ENCODE results near the gene PMFBP1. TPM values are rescaled to one million over a fixed set of nuclear protein-coding genes. Genes with fewer than 3 reads are reported as not detected.

PMFBP1 gene
- total RNA-seq, 4 donors from 2014 or later = 0.42 to 1.2 (median 0.51) TPM

DNA sequence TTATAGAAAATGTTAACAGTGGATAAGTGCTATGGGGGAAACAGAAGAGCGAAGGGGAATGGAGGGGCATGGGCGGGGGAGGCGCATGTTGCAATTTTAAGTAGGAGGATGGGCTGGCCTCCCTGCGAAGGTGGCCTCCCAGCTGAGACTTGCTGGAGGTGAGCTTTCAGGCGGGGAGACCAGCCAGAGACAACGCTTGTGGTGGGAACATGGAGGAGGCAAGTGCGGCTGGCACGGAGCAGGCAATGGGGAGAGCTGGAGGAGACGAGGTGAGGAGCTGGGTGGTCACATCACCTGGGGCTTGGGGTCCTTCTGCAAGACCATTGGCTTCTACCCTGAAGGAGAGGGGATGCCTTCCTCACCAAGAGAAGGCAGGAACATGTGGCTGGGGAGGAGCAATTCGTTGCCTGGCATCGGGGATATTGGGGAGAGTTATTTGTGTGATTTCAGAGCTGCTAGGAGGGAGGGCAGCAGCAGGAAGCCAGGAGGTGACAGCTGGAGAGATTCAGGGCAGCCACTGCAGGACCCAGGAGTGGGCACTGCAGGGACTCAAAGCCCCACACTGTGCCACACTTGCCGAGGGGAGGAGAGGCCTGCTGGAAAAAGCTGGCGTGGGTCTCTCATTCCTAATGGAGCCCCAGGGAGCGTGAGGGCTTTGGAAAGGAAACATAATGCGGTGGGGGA, 34.4 kb downstream of the PMFBP1 start:
- TF ChIP-seq POLR2A (IDR thresholded peaks at IDR 0.05) (no peak), EP300 (IDR thresholded peaks at IDR 0.05) (no peak)
- TF ChIP-seq, protein P1, sequence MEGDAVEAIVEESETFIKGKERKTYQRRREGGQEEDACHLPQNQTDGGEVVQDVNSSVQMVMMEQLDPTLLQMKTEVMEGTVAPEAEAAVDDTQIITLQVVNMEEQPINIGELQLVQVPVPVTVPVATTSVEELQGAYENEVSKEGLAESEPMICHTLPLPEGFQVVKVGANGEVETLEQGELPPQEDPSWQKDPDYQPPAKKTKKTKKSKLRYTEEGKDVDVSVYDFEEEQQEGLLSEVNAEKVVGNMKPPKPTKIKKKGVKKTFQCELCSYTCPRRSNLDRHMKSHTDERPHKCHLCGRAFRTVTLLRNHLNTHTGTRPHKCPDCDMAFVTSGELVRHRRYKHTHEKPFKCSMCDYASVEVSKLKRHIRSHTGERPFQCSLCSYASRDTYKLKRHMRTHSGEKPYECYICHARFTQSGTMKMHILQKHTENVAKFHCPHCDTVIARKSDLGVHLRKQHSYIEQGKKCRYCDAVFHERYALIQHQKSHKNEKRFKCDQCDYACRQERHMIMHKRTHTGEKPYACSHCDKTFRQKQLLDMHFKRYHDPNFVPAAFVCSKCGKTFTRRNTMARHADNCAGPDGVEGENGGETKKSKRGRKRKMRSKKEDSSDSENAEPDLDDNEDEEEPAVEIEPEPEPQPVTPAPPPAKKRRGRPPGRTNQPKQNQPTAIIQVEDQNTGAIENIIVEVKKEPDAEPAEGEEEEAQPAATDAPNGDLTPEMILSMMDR (IDR thresholded peaks at IDR 0.05) = no peak
- Histone ChIP-seq H3K27me3 (no peaks in the 10 kb centered on the region), H3K27ac (no peak overlapping the region), H3K9me3 (no peaks in the 10 kb centered on the region), H3K4me1 (no peaks in the 10 kb centered on the region), H3K36me3 (no peaks in the 10 kb centered on the region), H3K4me3 (no peak overlapping the region)
- no peak for DNase-seq (ENCODE audit: low spot score in 2 of 2)
- WGBS, 2 donors = 79 to 80% methylated on average over 15 of the region's 15 CpGs

DNA sequence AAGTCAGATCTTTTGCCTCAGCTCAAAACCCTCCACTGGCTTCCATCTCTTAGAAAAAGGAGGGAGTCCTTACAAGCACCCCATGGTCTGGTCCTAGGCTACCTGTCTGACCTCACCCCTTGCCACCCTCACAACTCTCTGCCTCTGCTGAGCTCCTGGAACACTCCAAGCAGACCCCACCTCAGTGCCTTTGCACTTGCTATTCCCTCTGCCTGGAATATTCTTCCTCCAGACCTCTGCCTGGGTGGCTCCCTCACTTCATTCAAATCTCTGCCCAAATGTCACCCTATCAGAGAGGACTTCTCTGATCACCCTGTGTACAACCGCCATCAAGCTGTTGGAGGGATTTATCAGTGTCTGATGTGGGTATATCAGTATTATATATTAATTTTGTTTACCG, 37.4 kb downstream of the PMFBP1 start:
- H3K9me3 ChIP-seq = no peaks in the 10 kb centered on the region
- H3K4me3 ChIP-seq = no peak overlapping the region
- no peak overlapping the region for H3K27ac ChIP-seq
- 92 to 97% methylated on average over 2 of the region's 2 CpGs for WGBS, 2 donors
- no peak for DNase-seq (ENCODE audit: low spot score in 2 of 2)
- no peaks in the 10 kb centered on the region for H3K27me3 ChIP-seq
- H3K36me3 ChIP-seq = no peaks in the 10 kb centered on the region
- H3K4me1 ChIP-seq = no peaks in the 10 kb centered on the region
- TF ChIP-seq EP300 (IDR thresholded peaks at IDR 0.05) (no peak), POLR2A (IDR thresholded peaks at IDR 0.05) (no peak)
- TF ChIP-seq, protein P1 (IDR thresholded peaks at IDR 0.05) = no peak

DNA sequence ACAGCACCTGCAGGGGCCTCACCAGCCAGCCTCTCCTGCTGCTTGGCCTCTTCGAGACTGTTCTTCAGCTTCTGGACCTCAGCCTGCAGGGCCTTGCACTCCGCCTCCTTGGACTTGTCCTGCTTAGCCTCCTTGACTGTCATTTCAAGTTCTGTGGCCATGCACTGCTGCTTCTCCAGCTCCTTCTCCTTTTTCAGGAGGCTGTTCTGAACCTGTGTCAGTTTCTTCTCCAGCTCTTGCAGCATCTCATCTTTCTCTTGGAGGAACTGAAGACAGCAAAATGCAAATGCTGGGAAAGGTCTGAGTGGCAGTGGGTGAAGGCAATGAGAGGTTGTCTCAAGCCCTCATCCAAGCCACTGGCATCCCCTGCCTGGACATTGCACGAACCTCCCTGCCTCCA, 39.2 kb downstream of the PMFBP1 start:
- Histone ChIP-seq H3K27ac (no peak overlapping the region), H3K27me3 (no peaks in the 10 kb centered on the region), H3K4me3 (no peak overlapping the region), H3K9me3 (no peaks in the 10 kb centered on the region), H3K4me1 (no peaks in the 10 kb centered on the region), H3K36me3 (no peaks in the 10 kb centered on the region)
- TF ChIP-seq, protein P1 (IDR thresholded peaks at IDR 0.05) = no peak
- TF ChIP-seq POLR2A (IDR thresholded peaks at IDR 0.05) (no peak), EP300 (IDR thresholded peaks at IDR 0.05) (no peak)
- WGBS, 2 donors = 96 to 98% methylated on average over 3 of the region's 3 CpGs
- DNase-seq (ENCODE audit: low spot score in 2 of 2) = no peak

DNA sequence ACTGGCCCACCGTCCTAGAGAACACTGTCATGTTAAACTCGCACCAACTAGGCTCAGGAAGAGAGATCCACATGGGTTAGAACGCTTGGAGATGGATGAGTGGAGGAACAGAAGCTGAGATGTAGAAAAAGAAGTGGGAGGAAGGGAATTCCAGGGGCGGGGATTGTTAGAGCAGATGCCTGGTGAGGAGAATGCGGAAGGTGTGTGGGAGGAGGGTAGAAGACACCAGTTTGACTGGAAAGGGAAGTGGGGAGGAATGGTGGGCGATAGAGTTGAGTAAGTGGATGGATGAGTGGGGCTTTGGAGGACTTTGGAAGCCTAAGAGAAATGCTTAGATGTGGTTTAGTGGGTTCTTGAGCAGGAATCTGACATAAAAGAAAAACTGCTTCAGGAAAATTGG, 40.9 kb downstream of the PMFBP1 start:
- Histone ChIP-seq H3K27ac (no peak overlapping the region), H3K27me3 (no peaks in the 10 kb centered on the region), H3K9me3 (no peaks in the 10 kb centered on the region), H3K36me3 (no peaks in the 10 kb centered on the region), H3K4me1 (peaks cover 0 to 3% (median 0%) of the 10 kb centered on the region in 4 donors), H3K4me3 (no peak overlapping the region)
- TF ChIP-seq EP300 (IDR thresholded peaks at IDR 0.05) (no peak), POLR2A (IDR thresholded peaks at IDR 0.05) (no peak)
- TF ChIP-seq, protein P1 (IDR thresholded peaks at IDR 0.05) = no peak
- 64 to 71% methylated on average over 6 of the region's 6 CpGs for WGBS, 2 donors
- DNase-seq (ENCODE audit: low spot score in 2 of 2) = no peak

DNA sequence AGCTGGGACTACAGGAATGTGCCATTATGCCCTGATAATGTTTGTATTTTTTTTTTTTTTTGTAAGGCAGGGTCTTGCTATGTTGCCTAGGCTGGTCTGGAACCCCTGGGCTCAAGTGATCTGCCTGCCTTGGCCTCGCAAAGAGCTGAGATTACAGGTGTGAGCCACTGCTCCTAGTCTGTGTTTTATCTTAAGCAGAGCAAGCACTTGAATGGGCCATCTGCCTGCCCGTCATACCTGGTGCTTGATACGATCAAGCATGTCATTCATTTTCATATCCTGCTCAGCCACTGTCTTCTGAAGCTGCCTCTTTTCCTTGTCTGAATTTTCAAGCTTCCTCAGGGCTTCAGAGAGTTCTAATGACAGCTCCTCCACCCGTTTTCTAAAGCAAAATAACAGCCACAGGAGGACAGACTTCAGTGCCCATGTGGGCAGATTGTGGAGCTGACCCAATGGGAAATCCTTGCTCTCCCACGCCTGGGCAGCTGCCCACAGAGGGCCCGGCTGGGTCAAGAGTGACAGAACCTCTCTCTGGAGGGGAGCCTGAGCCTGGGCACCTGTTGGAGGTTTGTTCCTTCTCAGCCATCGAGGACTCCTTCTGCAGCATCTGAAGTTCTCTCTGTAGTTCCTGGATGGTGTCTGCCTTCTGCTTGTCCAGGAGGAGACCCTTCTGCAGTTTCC, 41.8 kb downstream of the PMFBP1 start:
- no peak for TF ChIP-seq POLR2A (IDR thresholded peaks at IDR 0.05)
- TF ChIP-seq, protein P1 (IDR thresholded peaks at IDR 0.05) = no peak
- no peak for TF ChIP-seq EP300 (IDR thresholded peaks at IDR 0.05)
- Histone ChIP-seq H3K9me3 (no peaks in the 10 kb centered on the region), H3K27ac (no peak overlapping the region), H3K36me3 (no peaks in the 10 kb centered on the region), H3K4me3 (no peak overlapping the region), H3K27me3 (no peaks in the 10 kb centered on the region), H3K4me1 (peaks cover 0 to 11% (median 0%) of the 10 kb centered on the region in 4 donors)
- no peak for DNase-seq (ENCODE audit: low spot score in 2 of 2)
- 77 to 88% methylated on average over 7 of the region's 7 CpGs for WGBS, 2 donors

Measured in tibial nerve (tissue), 4 donors.